Activated gamma-delta T cell treated with Interleukin-2 at 50 U/mL for 16 hours (primary cell): Measurements from ENCODE around the gene ANKRD50.

ENCODE experiments used
- DNase-seq: peaks from one replicate; pipeline ENCODE4 v3.0.0-alpha.2; 2020

Gene ANKRD50

DNA sequence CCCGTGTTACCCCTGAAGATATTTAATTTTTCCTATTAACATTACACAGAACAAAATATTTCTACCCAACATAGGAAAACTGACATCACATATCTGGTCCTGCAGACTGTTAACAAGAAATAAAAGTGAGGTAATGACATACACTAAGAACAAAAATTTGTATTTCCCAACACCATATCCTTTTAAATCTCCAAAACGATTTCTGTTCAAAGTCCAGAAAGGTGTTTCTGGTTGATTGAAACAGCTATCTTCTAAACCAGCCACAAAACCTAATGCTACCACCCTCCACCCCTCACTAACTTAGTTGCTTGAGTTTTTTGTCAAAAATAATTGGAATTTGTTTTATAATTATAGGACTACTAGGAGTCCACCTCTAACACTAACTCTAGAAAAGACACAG, 7.1 kb downstream of the ANKRD50 start:
- DNase-seq, result no peak

DNA sequence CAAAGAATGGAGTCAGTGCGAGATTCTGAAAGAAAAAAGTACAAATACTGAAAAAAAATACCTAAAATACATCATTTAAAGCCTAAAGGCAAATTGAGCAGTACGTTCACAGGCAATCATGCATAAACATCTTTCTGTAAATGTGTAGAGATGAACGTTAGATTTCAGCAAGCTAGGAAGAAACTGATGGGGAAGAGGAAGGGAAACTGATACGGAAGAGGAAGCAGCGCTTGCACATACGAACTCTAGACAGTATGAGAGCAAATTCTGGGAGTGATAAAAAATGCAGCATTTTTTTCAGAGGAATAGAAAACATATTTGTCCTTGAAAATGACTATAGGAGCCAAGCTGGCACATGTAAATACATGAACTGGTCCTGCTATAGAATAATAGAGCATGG, 9.4 kb downstream of the ANKRD50 start:
- no peak for DNase-seq

DNA sequence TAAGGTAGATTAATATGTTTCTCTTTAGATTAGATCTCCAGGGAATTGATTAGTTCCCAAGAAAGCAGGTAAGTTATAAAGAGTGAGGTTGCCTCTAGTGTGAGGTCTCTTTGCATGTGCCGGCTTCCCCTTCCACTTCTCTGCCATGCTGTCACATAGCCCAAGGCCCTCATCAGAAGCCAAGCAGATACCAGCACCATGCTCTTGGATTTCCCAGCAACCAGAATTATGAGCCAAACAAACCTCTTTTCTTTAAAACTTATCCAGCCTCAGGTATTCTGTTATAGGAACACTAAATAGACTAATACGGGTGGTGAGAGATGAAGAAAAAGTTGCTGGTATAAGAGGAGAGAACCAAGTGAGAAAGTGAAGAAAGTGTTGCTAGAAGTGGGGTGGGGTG, 15.1 kb downstream of the ANKRD50 start:
- DNase-seq, result no peak

DNA sequence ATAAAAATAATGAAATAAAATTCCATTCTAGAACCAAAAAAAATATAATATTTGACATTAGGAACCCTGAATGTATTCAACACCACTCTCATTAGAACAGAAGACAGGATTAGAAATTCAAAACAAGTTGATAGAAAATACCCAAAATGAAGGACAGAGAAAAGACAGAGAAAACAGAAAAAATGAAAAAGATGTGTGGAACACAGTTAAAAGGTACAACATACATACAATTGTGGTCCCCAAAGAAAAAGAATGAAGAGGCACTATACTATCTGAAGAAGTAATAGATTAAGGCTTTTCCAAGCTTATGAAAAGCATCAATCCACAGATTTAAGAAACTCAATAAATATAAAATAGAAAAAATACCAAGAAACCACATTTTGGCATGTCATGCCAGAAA, 16.4 kb downstream of the ANKRD50 start:
- no peak for DNase-seq

DNA sequence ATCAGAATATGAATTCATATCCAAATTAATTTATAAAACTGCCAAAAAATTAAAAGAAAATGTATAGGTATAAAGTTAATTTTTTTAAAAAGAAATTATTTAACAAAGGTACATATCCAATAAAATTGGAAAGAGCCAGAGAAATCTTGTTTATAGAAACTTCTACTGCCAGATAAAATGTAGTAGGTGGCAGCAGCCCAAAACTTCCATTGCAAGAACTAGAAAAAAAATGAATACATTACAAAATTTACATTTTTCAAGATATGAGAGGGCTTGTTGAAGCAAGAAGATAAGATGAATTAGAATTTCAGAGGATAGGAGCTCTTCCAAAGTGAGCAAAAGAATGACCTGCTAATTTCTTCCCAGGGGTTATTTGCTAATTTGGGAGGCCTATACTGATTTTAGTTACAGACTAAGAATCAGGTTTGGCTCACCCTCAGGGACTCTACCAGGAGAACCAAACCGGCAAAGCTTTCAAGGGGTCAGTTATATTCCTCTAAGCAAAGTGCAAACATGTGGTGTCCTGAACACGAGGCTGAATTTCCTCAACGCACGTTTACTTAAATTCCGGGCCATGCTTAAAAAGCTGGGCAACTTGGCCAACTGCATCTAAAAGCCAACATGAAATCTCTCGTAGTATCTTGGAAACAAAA, 17.5 kb downstream of the ANKRD50 start:
- no peak for DNase-seq

DNA sequence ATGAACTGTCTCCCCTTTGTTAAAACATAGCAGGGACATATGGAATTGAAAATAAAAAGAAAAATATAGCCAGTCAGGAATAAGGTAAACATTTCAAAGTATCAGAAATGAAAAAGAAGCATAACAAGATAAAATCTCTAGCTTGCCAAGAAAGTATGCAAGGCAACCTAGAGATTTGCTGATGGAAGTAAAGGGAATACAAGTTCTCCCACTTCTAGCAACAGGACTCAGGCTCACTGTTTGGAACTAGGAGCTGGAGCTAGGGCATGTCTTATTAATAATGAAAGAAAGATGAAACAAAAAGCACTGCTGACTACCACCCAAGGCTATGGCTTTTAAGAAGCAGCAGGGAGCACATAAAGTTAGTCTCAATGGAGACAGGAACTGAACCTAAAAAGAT, 18.2 kb downstream of the ANKRD50 start:
- no peak for DNase-seq

DNA sequence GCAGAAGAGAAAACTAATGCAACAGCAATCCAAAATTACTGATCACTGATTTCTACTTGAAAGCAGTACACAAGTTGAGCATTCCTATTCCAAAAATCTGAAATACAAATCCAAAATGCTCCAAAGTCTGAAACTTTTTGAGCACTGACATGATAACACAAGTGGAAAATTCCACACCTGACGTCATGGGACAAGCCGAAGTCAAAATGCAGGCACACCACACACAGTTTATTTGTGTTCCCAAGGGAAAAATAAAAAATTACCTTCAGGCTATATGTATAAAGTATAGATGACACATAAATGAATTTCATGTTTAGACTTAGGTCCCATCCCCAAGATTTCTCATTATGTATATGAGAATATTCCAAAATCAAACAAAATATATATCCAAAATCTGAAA, 20.7 kb downstream of the ANKRD50 start:
- no peak for DNase-seq

DNA sequence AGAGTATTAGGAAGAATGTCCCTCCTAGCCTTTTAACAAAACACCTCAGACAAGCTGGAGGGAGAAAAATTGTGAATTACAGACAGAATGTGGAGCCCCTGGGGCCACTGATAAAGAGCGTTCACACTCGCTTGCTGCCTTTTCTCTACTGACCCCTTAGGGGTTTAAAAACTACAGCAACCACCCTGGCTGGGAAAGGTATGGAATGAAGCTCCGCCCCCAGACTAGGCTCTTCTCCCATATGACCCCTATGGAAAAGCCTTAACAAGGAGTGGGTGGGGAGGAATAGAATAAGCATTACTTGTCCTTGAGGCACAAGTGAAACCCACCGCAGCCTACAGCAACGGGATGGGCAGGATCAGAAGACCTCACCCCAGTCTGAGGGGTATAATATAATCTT, 26.3 kb downstream of the ANKRD50 start:
- DNase-seq, result no peak

DNA sequence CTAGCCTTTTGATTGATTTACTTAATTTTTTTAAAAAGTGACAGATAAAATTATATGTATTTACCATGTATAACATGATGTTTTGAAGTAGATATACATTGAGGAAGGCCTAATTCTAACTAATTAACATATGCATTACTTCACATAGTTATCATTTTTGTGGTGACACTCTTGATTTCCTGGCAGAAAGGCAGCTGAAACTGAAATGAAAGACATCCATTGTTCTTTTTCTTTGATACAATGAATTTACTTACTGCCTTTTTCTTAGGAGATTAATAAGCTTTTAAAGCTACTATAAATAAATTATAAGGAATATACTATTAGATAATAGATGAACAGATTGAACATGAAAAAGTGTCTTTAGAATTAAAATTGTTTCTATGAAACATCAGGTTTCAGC, 26.7 kb downstream of the ANKRD50 start:
- DNase-seq, result no peak

DNA sequence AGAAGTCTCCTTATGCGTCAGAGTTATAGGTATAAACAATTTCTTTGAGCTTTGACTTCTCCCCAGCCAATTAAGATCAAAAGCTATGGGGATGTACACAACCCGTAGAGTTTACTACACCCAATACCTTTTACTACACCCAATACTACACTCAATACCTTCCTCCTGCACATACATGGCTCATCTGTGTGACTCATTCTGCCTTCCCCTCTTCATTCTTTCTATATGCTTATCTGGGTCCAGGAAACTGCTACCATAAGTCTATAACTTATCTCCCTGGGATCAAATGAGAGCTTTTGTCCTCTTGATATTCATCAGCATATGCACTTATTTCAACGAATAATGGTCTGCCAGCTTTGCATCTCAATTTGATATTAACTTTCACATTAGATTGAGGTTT, 28.2 kb downstream of the ANKRD50 start:
- no peak for DNase-seq

DNA sequence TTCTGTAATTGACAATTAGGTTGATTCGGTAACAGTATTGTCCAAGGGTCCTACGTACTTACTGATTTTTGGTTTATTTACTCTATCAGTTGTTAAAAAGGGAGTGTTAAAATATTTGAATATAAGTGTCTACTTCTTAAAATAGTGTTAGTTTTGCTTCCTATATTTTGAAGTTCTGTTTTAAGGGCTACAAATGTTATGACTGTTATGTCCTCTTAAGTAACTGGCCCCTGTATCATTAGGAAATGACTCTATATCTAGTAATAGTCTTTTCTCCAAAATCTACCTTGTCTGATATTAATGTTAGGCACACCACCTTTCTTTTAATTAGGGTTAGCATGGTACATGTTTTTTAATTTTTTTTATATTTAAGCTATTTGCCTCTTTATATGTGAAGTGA, 30.1 kb downstream of the ANKRD50 start:
- no peak for DNase-seq

DNA sequence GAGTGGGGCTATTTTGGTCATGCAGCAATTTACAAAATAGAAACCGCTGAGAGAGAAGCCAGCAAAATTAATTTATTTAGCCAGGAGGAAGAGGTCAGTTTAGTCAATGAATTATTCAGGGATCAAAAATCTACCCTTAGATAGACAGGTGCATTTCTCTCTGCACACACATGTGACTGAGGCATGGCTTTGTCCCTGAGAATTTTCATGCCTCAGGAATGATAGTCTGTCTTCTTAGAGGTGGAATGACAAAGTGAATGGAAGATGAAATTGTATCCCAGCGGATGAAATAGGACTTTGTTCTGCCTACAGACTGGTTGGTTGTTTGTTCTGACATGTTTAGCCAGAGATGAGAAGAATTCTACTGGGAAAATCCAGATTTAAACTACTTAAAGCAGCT, 46.0 kb downstream of the ANKRD50 start:
- DNase-seq, result no peak

DNA sequence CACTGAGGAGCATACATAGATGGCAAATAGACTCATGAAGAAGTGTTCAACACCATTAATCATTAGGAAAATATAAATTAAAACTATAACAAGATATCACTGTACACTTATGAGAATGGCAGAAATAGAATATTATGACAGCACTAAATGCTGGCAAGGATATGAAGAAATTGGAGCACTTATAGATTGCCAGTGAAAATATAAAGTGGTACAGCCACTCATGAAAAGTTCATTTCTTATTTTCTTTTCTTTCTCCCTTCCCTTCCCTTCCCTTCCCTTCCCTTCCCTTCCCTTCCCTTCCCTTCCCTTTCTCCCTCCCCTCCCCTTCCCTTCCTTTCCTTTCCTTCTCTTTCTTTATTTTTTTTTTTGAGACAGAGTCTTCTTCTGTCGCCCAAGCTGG, 53.7 kb downstream of the ANKRD50 start:
- DNase-seq, result no peak

DNA sequence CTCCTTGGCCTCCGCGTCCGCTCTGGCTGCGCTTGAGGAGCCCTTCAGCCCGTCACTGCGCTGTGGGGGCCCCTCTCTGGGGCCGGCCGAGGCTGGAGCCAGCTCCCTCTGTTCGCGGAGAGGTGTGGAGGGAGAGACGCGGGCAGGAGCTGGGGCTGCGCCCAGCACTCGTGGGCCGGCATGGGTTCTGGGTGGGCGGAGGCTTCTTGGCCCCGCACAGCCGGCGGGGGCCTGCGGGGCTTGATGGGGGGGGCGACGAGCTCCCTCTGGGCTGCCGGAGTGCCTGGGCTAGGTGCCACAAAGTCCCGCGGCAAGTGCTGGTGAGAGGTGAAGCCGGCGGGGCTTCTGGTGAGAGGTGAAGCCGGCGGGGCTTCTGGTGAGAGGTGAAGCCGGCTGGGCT, 61.9 kb downstream of the ANKRD50 start:
- DNase-seq, result no peak

DNA sequence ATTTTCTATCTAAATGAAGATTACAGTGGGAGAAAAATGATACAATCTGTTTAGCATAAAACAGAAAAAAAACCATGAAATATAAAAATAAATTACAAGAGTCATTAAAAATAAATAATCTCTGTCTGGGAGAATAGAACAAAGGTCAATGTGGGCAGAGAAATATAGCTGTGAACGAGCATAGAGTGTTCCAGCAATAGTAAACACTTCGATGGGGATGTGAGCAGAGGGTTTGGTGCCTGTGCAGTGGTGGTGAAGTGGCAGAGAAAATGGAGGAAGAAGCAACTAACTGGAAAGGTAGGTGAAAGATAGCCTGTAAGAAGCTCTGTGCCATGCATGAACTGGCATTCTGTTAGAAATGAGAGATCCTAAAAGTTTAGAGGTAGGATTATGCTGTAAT, 64.9 kb downstream of the ANKRD50 start:
- DNase-seq, result no peak

DNA sequence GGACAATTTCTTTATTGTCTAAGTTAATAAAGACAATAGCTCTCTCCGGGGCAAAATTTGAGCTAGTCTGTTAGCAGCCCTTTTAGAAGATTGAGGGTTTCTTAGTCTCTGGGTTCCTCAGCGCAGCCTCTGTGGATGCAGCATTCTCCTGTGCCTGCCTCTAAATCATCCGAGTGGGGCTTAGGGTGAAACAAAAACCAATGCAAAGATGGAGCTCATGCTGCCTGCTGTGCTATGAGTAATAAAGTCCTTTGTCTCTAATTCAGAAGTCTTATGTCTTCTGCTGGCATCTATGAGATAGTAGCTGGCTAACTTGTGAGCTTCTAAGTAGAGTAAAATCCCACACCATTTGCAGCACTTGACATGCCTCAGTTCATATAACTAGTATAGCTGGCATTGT, 67.9 kb downstream of the ANKRD50 start:
- no peak for DNase-seq

DNA sequence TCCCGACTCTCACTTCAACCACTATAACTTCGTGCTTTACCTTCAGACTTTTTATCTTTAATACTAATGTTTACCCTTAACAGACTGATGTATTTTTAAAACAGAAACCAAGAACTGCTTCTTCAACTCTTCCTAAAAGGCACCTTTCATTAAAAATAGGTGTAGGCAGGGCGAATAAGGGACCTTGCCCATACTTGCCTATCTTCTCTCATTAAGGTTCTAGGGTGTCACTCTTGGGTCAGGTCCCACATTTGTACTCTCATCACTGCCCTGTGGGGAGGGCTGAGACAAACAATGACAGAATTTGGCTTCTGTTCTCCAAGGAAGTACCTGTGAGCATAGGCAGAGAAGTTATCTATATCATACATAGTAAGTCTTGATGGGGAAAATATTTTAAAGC, 69.7 kb downstream of the ANKRD50 start:
- DNase-seq, result no peak

DNA sequence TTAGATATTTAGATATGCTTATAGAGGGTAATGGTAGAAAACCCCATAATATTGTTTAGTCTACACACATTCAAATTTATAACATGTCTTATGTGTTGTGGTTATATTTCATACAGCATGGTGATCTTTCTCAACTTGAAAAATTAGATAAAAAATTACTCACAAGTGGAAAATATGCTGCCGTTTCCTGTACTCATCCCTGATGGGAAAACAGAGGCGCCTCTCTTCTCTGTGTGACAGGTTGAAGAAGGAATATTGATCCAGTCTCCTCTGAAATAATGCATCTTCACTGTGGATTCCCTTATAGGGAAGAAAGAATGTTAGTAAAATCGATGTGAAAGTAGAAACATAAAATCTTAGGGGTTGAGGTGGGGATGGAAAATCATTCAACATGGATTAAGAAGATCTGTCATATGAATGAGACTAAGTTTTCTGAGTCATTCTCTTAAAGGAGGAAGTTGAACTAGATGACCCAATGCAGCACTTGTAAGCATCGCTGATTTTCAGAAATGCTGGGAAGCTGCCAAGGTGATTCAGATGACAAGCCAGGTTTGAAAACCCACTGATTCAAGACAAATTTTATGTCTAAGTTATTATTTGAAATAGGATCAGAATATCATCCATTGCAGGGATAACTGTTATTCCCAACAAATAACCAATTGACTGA, 70.7 kb downstream of the ANKRD50 start:
- no peak for DNase-seq

DNA sequence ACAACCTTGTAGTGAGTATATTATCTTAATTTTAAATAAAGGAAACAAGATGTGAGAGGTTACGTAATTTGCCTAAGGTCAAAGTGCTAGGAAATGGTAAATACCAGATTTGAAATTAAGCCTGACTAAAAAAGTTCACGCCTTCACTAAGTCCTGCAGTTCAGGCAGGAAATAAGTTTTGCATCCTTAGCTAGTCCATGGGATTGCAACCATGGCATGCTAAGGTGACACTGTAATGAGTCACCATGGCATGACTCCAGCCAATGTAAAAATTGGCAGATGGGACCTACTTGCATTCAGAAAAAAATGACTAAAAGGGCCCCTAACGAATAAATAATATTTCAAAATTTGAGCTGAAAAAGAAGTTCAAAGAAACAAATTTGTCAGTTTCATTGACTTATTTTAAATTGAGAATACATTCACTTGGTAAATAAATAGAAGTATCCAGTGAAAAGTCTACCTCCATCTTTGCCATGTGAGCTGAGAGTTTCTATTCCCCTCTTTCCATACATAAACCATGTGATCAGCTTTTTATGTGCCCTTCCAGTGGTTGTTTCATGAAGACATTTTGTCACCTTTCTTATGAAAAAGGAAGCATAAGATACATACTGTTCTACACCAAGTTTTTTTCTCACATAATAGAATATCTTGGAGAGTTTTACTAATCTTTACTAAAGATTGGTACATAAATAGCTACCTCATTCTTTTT, 72.4 kb downstream of the ANKRD50 start:
- no peak for DNase-seq

DNA sequence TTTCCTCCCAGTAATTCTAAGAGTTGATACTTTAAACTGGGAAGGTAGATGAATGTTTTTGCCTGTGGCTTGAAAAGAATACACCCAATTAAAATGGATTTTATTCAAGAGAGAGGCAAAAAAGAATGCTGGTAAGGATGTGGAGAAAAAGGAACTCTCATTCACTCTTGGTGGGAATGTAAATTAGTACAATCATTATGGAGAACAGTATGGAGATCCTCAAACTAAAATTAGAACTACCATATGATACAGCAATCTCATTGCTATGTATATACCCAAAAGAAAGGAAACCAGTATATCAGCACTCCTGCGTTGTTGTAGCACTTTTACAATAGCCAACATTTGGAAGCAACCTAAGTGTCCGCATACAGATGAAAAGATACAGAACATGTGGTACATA, 75.2 kb downstream of the ANKRD50 start:
- DNase-seq, result no peak

DNA sequence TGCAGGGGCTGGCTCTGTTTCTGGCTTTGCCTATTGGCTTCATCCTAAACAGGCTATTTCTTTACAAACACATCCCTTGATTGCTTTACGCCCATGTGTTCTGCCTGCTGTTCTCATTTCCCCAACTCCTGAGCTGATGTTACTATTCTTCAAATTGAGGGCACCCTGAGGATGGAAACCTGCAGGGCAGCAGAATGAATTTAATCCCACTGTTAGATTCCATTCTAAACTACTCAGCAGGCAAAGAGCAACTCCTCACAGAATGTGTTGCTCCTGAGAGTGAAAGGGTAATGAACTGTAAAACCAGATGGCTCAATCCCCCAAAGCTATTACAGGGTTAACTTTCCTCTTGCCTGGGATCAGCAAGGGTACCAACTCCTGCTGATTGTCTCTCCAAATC, 75.7 kb downstream of the ANKRD50 start:
- no peak for DNase-seq

DNA sequence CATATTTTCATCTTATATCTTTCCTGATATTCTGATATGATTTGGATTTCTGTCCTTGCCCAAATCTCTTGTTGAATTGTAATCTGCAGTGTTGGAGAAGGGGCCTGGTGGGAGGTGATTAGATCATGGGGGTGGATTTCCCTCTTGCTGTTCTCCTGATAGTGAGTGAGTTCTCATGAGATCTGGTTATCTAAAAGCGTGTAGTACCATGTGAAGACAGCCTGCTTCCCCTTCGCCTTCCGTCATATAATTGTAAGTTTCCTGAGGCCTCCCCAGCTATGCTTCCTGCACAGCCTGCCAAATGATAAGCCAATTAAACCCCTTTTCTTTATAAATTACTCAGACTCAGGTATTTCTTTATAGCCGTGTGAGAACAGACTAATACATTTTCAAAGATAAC, 77.2 kb downstream of the ANKRD50 start:
- DNase-seq, result no peak

DNA sequence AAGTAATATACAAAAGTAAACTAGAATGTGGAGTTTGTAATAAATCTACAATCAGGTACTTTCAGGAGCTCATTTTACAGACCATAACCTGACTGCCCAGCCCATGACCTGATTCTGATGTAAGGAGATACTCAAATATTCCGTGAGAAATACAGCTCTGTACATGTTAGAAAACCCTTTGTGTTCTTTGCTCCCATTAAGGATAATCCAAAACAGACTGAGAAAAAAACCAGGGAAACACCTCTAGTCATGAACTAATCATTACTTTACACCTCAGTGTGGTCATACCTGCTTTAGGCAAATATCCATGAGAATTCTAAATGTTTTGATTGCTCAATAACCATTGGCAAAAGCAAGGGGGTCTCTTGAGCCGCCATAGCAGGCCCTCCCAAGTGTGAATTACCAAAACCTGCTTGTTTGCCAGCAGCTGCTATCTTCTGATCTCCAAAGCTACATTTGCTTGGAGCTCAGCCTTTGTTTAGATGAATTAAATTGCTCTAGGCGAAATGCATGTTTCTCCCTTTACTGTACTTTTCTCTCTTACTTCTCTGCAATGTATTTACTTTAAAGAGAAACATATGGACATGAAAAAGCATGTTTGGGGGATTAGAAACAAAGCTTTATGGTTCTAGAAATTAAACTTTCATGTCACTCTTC, 79.1 kb downstream of the ANKRD50 start:
- DNase-seq, result no peak

DNA sequence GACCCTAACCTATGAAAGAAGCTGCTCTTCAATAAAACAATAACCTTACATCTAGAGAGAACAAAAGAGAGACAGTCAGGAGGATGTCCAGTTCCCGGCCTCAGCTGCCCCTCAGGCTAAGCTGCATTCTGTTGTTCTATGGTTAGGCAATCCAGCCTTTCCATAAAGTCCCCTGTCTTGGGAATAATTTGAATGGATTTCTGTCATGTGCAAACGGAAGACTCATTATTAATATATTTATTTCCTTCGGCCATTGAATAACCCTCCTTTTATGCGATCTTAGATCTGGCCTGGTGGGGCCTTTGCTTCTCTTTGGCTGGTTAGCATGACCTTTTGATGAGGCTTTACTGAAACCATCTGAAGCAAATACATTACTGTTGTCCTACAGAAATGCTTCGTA, 80.1 kb downstream of the ANKRD50 start:
- DNase-seq, result no peak
